ENCODE measurements around the gene HOMER2.
"Not testable (repeated sequence)": the region's sequence is repeated elsewhere in the genome, so short reads cannot be mapped to it uniquely, and the experiment has no call there.

HOMER2 gene

DNA sequence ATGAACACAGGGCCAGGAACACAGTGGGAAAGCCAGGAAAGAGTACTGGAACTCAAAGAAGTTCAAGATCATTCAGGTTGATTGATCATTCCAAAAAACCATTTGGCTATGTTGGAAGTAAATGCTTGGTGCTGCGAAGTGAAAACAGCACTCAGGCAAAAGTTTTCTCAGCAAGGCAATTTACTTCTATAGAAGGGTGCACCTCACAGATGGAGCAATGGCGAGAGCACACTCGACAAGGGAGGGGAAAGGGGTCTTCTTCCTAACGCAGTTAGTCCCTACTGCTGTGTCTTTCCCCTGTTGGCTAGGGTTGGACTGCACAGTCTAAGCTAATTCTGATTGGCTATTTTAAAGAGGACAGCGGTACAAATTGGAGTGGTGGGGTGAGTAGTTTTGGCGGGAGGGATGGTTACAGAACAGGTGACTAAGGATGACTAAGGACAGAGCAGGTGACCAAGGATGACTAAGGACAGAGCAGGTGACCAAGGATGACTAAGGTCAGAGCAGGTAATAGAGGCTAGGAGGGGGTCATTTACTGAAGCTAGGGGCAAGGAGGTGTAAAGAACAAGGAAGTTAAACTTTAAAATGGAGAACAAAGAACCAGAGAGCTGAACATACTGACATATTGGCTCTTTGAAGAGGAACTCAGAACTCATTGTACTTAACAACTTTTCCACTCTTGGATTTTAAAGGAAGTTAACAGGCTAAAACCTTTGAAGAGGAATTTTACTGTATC is 43.3 kb downstream of the HOMER2 start:
- no peak for DNase-seq
- intact Hi-C loops (cut with DNase I) = no loop called here

DNA sequence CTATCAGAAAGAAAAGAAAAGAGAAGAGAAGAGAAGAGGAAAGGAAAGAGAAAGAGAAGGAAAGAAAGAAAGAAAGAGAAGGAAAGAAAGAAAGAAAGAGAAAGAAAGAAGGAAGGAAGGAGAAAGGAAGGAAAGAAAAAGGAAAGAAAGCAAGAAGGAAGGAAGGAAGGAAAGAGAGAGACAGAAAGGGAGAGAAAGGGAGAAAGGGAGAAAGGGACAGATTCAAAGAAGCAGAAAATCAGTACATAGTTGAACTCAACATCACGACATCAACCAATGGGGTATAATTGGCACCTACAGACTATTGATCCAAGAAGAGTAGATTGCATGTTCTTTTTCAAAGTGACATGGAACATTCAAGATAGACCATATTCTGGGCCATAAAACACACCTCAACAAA is 45.2 kb downstream of the HOMER2 start:
- intact Hi-C loops (cut with DNase I) = no loop called here
- DNase-seq = no peak

DNA sequence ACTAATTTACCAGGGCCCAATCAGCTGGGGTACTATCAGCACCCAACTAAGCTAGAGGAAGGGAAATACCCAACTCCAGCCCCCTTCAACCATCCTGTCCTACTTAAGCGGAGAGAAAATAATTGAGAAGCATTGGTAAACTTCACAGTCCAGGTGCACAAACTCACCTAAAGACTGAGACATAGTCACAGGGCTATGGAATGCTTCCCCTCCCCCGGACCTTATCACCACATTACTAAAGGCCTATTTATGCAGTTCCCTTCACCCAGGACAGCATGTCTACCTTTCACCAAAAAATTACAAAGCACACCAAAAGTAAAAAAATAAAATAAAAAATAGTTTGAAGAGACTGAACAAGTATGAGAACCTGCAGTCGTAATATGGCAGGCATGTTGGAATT is 47.9 kb downstream of the HOMER2 start:
- DNase-seq = no peak
- intact Hi-C loops (cut with DNase I) = no loop called here

DNA sequence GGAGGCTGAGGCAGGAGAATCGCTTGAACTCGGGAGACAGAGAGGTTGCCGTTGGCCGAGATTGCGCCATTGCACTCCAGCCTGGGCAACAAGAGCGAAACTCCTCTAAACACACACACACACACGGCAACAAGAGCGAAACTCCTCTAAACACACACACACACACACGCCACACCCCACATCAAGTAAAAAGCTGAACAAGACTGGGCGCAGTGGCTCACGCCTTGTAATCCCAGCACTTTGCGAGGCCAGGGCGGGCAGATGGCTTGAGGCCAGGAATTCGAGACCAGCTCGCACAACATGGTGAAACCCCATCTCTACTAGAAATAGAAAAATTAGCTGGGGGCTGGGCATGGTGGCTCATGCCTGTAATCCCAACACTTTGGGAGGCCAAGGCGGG is 49.0 kb downstream of the HOMER2 start:
- intact Hi-C loops (cut with DNase I) = no loop called here
- DNase-seq = no peak

DNA sequence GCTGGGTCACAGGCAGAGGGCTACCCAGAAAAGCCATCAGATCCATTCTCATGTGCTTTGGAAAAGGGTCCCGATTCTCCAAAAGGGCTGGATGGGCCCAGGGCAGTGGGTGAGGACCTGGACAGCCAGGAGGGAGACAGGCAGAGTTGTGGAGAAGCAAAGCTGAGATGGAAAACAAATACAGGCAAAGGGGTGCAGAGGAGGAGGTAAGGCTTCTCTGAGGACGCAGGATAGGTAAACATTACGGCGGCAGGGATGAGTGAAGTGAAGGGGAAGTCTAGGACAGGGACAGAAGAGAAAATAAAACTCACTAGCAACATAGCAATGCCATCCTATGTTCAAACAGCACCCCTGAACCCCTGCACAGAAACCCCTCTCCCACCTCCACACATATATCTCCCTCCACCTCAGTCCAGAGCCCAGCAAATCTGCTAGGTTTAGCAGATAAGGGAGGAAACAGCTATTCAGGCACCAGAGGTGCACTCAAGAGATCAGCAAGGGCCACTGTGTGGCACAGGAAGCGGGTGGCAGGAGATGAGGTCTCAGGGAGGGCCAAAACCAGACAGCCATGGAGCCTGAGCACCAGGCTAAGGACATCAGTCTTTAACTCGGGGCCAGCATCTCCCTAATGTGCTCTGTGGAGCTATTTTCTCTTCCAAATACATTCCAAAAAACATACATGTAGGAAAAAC is 51.3 kb downstream of the HOMER2 start:
- DNase-seq = no peak
- intact Hi-C loops (cut with DNase I) = no loop called here

DNA sequence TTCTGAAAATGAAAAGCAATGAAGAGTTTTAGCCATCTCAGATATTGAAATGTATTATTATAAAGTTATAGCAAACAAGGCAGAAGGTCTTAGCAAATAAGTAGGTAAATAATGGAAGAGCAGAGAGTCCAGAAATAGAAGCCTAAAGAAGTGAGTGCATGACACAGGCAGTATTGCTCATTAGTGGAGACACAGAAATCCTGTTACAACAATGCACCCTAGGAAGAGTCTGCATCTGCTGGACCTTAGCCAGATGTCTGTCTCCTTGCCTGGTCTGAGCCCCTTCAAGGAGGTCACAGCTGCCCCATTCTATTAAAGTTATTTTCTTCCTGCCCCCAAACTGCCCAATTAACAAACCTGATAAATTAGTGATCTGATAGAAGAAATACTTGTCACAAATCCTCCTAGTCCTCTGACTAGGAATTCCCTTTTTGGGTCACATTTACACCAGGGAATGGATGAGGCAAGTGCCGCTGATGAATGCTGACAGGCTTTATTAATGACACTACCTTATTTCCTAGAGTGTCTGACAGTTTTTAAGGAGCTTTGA is 51.9 kb downstream of the HOMER2 start:
- no peak for DNase-seq
- intact Hi-C loops (cut with DNase I) = no loop called here

DNA sequence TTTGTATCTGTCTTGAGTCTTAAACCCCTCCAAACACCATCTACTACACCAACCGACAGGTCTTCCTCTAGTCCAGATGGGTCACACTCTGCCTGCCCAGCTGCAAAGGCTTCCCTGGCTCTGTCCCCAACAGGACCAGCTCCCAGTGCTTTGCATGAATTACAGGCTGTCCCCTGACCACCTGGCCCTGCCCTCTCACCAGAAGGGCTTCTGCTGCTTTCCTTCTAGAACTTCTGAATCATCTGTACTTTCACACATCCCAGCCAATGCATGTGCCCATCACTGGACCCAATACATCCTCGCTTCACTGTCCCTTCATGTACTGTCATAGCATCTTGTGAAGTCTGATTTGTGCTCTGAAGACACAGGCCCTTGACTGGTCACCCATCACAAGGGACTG is 53.6 kb downstream of the HOMER2 start:
- intact Hi-C loops (cut with DNase I) = no loop called here
- DNase-seq = no peak

DNA sequence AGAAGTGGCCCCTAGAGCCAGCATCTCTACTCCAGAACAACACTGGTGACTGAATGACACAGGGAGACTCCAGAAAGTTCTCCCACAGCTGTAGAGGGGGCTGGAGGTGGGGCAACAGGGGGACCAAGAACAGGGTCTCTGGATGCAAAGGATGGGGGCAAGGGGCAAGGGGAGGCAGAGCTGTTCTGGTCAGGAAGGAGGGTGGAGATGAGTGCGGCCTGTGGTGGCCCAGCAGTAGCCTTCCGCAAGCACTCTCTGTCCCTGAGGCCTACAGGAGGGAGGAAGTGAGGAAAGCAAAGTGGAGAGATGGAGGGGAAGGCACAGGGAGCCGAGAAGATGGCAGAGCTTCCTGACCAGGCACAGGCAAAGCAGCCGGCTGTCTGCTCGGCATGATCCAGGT is 56.5 kb downstream of the HOMER2 start:
- DNase-seq = no peak
- intact Hi-C loops (cut with DNase I) = no loop called here

DNA sequence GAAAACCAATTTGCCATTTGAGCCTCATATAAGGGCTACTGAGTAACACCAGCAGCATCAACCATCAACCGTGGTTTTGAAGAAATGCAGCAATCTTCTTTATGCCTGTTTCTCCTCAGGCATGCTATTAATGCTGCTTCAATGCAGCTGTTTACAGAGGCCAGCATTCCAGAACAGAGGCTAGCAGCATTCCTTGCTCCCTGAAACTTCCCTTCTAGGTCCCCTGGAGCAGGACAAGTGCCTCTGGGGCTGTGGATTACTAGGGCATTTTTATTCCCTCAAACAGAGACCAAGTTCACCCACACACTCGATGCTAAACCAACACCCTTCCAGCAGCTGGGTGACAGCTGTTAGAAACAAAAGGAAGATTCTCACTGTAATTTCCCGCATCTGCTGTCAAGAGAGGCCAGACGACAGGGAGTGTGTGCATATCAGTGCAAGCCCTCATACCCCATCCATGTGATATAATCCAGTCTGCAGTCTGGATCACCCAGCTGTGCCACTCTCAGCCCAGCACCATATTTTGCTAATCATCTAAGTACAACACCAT is 57.5 kb downstream of the HOMER2 start:
- DNase-seq = peak in 9 of 42 donors; percentile 5 to 43 (median 20)

DNA sequence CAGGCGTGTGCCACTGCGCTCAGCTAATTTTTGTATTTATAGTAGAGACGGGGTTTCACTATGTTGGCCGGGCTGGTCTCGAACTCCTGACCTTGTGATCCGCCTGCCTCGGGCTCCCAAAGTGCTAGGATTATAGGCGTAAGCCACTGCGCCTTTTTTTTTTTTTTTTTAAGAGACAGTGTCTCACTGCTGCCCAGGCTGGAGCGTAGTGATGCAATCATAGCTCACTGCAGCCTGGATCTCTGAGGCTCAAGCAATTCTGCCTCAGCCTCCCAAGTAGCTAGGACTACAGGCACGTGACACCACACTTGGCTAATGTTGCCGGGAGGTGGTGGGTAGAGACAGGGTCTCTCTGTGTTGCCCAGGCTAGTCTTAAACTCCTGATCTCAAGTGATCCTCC is 59.0 kb downstream of the HOMER2 start:
- DNase-seq; intact Hi-C loops (cut with DNase I): not testable (repeated sequence)

More for the DNA sequence above, 57.5 kb downstream of the HOMER2 start:
- intact Hi-C loops (cut with DNase I) = no loop called here

DNA sequence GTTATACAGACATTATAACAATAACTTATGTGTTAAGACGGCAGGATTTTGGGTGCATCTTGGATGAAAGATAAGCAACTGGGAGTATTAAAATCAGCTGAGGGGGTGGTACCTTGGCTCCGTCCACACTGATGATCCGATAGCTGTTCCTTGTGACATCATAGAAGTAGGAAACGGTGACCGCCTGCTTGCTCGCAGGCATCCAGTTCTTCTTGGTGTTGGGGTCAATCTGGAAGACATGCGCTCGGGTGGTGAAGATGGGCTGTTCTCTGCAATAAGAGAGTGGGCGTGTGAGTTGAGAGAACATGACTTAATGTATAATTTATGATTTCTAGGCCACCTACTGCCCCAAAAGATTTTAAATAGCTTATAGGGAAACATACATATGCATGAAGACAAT is 59.9 kb downstream of the HOMER2 start:
- intact Hi-C loops (cut with DNase I) = no loop called here
- DNase-seq = no peak

DNA sequence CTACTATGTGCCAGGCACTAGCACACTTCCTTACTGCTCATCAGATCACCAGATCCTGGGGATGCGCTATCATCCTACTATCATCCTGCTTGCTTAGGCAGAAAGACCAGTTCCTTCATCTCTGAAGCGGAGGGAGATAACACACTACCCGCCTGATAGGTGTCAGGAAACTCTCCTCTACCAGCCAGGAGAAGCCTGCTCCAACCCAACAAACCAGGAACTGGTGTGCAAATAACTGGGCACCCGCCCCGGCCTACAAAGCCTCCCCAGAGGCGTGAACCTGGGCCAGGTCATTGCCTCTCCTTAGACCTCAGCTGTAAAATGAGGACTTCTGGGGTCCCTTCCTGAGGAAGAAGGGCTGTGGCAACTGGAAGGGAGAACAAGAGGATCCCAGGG is 61.5 kb downstream of the HOMER2 start:
- intact Hi-C loops (cut with DNase I) = no loop called here

DNA sequence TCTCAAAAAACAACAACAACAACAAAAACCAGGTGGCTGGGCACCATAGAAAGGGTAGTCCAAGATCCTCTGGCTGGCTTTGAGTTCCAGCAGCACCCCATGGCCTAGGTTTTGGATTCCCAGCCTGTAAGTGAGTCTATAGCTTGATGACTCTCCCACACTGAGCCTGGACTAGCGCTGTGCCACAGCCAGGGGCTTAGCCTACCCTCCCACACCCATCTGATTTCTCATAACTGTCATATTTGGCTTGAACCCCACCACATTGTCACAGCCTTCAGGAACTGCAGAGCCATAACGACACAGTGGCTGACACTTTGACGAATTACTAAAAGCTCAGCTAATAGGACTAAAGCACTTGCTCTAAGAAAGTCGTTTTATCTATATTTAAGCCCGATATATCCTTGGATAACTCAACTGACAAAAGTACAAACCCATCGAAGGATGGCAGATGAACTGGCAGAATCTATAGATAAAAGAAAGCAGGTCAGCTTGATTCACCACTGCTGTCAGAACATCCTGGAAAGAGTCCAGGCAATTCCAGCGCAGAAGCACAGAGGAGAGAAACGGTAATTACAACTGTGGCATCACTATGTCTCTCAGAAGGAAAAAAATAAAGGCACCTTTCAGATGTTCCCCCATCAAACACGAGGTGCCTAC is 62.1 kb downstream of the HOMER2 start:
- intact Hi-C loops (cut with DNase I) = no loop called here
- DNase-seq = no peak

More for the DNA sequence above, 61.5 kb downstream of the HOMER2 start:
- DNase-seq = no peak

DNA sequence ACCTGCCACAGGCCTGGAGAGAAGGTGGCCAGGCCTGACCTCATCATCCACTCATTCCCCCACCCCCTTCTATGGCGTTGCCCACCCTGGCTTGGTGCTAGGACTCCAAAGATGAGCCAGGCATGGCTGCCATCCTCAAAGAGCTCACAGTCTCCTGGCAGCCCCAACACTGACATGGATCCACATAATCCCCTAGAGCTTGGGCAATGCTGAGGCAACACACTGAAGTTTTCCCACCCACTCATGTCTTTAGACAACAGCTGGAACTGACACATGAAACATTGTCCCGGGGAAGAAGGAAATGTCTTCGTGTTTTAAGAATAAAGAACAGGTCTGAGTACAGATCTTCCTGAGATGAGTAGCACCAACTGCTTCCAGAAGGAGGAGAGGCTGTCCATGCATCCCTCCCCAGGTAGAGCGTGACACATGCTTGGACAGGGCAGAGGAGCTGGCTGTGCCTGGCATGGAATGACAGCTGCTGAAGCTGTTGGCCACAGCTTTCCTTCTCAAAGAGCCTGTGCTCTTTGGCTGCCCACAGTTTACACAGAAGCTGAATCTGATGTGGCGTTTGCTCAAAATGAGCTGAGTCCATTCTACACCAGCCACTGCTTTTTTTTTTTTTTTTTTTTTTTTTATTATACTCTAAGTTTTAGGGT is 70.1 kb downstream of the HOMER2 start:
- intact Hi-C loops (cut with DNase I) = no loop called here
- no peak for DNase-seq

DNA sequence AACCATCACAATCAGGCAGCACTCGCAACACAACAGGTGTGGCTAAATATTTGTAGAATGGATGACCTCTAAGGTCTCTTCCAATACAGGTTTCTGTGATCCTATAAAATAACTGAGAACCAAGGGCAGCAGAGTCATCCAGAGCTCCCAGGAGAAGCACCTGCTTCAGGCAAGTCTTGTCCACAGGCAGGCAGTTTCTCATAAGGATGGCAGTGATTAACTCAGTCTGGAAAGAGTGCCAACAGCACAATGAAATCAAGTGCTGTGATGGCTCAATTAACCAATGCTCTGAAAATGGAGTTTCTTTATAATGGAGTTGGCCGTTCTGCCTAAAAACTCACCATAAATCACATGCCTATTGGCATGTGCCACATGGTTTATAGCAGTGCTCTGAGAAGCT is 70.8 kb downstream of the HOMER2 start:
- DNase-seq = peak in 1 of 42 donors; percentile 25
- intact Hi-C loops (cut with DNase I) = no loop called here

DNA sequence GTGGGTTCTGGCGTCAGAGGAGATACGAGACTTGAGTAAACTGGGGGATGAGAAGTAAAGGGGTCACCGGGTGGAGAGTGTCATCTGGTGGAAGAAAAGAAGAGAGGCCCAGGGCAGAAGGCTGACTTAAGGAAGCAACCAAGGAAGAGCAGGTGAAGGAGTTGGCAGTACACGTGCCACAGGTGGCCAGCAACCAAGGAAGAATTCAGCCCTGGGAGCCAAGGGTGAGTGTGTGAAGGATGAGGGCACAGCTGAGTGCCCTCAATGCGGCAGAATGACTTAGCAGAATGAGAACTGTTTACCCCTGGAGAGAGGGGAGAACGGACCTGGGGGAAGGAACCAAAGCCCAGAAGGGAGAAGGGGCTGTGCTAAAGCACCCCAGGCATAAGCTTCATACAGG is 71.8 kb downstream of the HOMER2 start:
- DNase-seq = peak in 1 of 42 donors; percentile 22
- intact Hi-C loops (cut with DNase I) = no loop called here

DNA sequence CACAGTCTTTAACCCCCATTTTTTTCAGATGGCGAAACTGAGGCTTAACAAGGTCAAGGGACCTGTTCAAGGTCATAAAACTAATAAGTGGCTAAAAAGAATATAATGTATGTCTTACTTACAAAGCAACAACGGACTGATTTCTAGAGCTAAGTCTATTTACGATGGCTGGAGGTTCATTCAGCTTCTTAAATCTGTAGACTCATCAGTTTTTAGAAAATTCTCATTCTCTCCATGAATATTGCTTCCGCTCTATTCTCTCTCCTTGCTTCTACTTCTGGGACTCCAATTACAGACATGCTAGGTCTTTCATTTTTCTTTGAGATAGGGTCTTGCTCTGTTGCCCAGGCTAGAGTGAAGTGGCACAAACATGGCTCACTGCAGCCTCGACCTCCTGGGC is 74.2 kb downstream of the HOMER2 start:
- intact Hi-C loops (cut with DNase I) = no loop called here
- DNase-seq = no peak

DNA sequence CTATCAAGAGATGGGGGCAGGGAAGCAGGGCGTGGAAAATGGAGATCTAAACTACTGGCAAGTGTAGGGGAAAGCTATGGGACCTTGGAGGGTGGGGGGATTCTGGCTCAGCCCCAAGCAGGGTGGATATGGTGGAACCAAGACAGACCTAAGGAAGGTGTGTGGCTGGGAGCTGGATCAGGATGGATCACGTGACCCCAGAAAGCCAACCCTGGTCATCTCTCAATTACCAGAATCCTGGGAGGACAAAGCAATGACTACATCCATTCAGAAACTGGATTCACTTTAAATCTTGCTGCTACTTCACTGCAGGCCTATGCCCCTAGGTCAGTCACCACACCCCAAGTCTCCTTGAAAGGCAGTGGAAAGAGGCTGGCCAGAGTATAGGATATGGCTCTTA is 74.7 kb downstream of the HOMER2 start:
- intact Hi-C loops (cut with DNase I) = no loop called here
- DNase-seq = peak in 2 of 42 donors; percentile 20 to 25

DNA sequence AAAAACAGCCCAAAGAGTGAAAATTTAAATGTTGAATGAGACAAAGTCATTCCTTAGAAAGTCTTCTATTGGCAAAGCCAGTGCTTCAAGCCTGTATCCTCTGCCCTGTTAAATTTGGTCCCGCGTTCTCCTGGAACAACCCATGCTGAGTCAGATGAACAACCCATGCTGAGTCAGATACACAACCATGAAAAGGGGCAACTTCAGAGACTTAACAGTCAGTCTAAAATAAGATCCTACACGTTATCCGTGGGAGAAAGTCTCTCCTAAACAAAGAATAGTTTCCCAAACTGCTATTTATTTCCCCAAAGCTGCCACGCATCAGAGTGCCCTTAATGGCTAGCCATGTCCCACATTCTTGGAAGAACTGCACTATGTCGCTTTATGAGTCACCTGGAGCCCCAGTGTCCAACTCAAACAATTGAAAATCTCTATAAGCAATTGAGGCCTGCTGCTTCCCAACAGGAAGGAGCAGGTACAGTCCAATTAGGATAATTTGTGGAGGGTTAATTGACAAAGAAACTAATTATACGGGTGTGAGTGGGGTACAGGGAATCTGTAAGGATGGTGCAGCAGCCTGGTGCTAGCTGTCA is 77.0 kb downstream of the HOMER2 start:
- intact Hi-C loops (cut with DNase I) = no loop called here
- peak in 2 of 42 donors; percentile 6 to 13 for DNase-seq
